ENCODE measurements around the gene NACC2. TPM values are rescaled to one million over a fixed set of nuclear protein-coding genes. Genes with fewer than 3 reads are reported as not detected.

Gene NACC2
- total RNA-seq, 2 experiments from 2014 or later = 6.0 to 6.2 TPM

DNA sequence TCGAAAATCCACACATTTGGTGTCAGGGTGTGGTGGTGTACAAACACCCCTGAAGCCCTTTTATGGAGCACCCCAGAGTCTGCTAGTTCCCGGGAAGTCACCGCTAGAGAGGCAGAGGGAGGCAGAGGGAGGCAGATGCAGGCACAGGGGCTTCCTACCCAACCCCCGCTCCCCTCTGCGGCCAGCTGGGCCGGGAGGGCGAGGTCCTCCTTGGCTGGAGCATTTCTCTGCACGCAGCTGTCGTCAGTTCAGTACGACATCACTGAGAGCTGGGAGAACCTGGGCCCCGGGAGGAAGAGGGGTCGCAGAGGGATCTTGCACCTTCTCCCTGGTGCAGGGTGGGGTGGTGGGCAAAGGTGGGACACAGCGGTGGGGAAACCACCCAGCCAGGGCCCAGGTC, 118.1 kb downstream of the NACC2 start:
- DNase-seq (no peak), ATAC-seq (no peak)
- POLR2A ChIA-PET = no interaction called here
- Mint-ChIP-seq H3K27ac (no peak overlapping the region), H3K36me3 (ENCODE audit: low read depth) (no peaks in the 10 kb centered on the region), H3K9me3 (no peaks in the 10 kb centered on the region), H3K4me1 (ENCODE audit: low read depth) (peaks cover 20% of the 10 kb centered on the region), H3K27me3 (no peaks in the 10 kb centered on the region), H3K4me3 (no peak overlapping the region)
- intact Hi-C loops (cut with micrococcal nuclease) = no loop called here
- CTCF ChIA-PET = interaction anchor here (1.5 kb wide), 1 partner anchor 145 kb away, joined by 3 read pairs; no protein-coding TSS in a partner anchor
- no peak for TF ChIP-seq CTCF (IDR thresholded peaks at IDR 0.05)

- peaks cover 20% of the 10 kb centered on the region for H3K4me1 Mint-ChIP-seq (ENCODE audit: low read depth)
- H3K4me3 Mint-ChIP-seq = no peak overlapping the region
- CTCF ChIA-PET = interaction anchor here (1.5 to 1.9 kb wide), 2 partner anchors 9 to 146 kb away, joined by 3 to 7 read pairs; no protein-coding TSS in a partner anchor
- no peak overlapping the region for H3K27ac Mint-ChIP-seq
- H3K27me3 Mint-ChIP-seq = no peaks in the 10 kb centered on the region
- H3K9me3 Mint-ChIP-seq = no peaks in the 10 kb centered on the region
- no peaks in the 10 kb centered on the region for H3K36me3 Mint-ChIP-seq (ENCODE audit: low read depth)
- intact Hi-C loops (cut with micrococcal nuclease) = no loop called here
- DNase-seq = no peak
- ATAC-seq = no peak
- TF ChIP-seq CTCF (IDR thresholded peaks at IDR 0.05) = no peak
- POLR2A ChIA-PET = no interaction called here
Measured at GRCh38 chr9:135976531-135976930, 118.6 kb downstream of the NACC2 start.

- no peak for TF ChIP-seq CTCF (IDR thresholded peaks at IDR 0.05)
- ATAC-seq (no peak), DNase-seq (no peak)
- no peaks in the 10 kb centered on the region for H3K9me3 Mint-ChIP-seq
- no peaks in the 10 kb centered on the region for H3K27me3 Mint-ChIP-seq
- intact Hi-C loops (cut with micrococcal nuclease) = no loop called here
- H3K4me3 Mint-ChIP-seq = no peak overlapping the region
- POLR2A ChIA-PET = no interaction called here
- CTCF ChIA-PET = interaction anchor here (1.5 to 1.9 kb wide), 2 partner anchors 8 to 147 kb away, joined by 3 to 7 read pairs; no protein-coding TSS in a partner anchor
- no peaks in the 10 kb centered on the region for H3K36me3 Mint-ChIP-seq (ENCODE audit: low read depth)
- H3K4me1 Mint-ChIP-seq (ENCODE audit: low read depth) = peaks cover 20% of the 10 kb centered on the region
- no peak overlapping the region for H3K27ac Mint-ChIP-seq
Measured at GRCh38 chr9:135975834-135976233, 119.3 kb downstream of the NACC2 start.

DNA sequence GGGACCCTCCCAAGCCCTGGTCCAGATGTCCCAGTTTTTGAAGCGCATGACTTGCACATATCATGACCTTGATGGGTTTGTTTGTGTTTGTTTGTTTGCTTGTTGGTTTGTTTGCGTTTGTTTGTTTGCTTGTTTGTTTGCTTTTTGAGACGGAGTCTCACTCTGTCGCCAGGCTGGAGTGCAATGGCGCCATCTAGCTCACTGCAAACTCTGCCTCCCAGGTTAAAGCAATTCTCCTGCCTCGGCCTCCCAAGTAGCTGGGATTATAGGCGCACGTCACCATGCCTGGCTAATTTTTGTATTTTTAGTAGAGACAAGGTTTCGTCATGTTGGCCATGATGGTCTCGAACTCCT, 120.9 kb downstream of the NACC2 start:
- H3K4me1 Mint-ChIP-seq (ENCODE audit: low read depth) = peaks cover 17% of the 10 kb centered on the region
- H3K27ac Mint-ChIP-seq = no peak overlapping the region
- no peak overlapping the region for H3K4me3 Mint-ChIP-seq
- H3K27me3 Mint-ChIP-seq = no peaks in the 10 kb centered on the region
- no peaks in the 10 kb centered on the region for H3K9me3 Mint-ChIP-seq
- intact Hi-C loops (cut with micrococcal nuclease) = no loop called here
- no peak for DNase-seq
- no peak for TF ChIP-seq CTCF (IDR thresholded peaks at IDR 0.05)
- ChIA-PET POLR2A (no interaction called here), CTCF (interaction anchor here (1.5 kb wide), 1 partner anchor 15 kb away, joined by 8 read pairs; no protein-coding TSS in a partner anchor)
- no peak for ATAC-seq
- no peaks in the 10 kb centered on the region for H3K36me3 Mint-ChIP-seq (ENCODE audit: low read depth)

DNA sequence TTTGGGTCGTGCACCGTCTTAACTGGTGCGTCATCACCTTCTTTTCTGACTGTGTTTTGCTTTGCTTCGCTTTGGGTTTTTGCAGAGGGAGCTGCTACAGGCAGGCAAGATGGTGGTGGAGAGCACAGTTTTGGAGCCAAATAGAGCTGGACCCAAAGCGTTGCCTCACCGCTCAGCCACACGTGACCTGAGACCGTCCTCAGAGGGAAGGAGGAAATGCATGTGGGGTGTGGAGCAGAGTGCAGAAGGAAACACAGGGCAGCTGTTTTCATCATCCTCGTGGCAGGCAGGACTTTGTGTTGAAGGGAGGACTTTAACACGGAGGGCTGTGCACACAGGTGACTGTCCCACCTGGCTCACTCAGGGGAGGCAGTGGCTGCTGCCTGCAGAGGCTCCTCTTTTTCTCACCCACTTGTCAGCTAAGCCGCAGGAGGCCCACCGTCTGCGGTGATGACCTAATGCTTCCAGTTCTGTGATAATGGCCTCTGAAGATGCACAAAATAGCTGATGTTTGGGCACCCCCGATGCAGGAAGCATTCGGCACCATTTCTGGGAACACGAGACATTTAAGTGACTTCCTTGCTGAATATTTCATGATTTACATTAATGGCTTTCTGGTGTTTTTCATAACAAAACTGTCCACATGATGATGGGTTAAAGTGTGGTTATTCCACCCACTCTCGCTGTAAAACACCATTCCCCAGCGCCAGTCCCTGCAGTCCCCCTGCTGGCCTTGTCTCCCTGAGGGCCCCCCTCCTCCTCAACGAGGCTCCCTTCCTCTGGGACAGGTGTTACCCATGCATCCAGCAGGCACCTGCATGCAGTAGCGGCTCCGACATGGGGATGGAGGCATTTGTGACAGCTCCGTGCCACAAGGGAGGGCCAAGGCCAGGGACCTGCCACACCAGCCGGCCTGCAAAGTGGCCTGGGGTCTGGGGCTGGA, 121.5 kb downstream of the NACC2 start:
- Mint-ChIP-seq H3K36me3 (ENCODE audit: low read depth) (no peaks in the 10 kb centered on the region), H3K27me3 (no peaks in the 10 kb centered on the region), H3K27ac (no peak overlapping the region), H3K4me3 (no peak overlapping the region), H3K9me3 (no peaks in the 10 kb centered on the region), H3K4me1 (ENCODE audit: low read depth) (peaks cover 12% of the 10 kb centered on the region)
- POLR2A ChIA-PET = interaction anchor here (0.6 kb wide), 1 partner anchor 24 kb away, joined by 3 read pairs; no protein-coding TSS in a partner anchor
- TF ChIP-seq CTCF (IDR thresholded peaks at IDR 0.05) = no peak
- CTCF ChIA-PET = interaction anchor here (1.5 kb wide), 1 partner anchor 16 kb away, joined by 8 read pairs; no protein-coding TSS in a partner anchor
- DNase-seq = peak; percentile 54
- intact Hi-C loops (cut with micrococcal nuclease) = no loop called here
- ATAC-seq = peak; percentile 31

Data from activated CD8-positive, alpha-beta T cell treated with anti-CD3 and anti-CD28 coated beads for 36 hours (primary cell).